ENCODE measurements around the gene MRPL52.

DNA sequence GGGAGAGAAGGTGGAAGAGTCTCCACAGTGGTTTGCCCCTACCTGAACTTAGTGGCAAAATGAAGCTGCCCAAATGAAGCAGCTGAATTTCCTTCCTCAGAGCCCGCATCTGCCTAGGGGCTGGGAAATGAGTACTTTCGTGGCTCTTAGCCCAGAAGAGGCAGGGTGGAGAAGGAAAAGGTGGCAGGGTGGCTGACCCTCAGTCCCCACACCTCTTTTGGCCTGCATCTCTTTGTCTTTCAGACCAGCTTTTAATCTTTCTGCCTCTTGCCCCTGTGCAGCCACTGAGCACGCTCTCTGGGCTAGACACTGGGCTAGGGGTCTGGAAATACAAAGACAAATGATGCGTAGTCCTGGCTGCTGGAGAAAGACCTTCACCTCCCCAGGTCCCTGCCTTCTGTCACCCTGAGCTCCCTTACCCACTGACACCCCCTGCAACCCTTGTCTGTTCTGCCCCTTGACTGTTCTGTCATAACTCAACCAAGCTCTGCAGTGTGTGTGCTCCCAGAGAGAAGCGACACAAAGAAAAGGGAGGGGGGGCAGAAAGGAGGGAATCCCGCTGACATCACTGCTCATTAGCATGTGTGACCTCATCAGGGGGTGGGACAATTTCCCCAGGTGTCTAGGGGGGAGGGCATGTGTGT is 53.0 kb downstream of the MRPL52 start:
- TF ChIP-seq, protein P1, sequence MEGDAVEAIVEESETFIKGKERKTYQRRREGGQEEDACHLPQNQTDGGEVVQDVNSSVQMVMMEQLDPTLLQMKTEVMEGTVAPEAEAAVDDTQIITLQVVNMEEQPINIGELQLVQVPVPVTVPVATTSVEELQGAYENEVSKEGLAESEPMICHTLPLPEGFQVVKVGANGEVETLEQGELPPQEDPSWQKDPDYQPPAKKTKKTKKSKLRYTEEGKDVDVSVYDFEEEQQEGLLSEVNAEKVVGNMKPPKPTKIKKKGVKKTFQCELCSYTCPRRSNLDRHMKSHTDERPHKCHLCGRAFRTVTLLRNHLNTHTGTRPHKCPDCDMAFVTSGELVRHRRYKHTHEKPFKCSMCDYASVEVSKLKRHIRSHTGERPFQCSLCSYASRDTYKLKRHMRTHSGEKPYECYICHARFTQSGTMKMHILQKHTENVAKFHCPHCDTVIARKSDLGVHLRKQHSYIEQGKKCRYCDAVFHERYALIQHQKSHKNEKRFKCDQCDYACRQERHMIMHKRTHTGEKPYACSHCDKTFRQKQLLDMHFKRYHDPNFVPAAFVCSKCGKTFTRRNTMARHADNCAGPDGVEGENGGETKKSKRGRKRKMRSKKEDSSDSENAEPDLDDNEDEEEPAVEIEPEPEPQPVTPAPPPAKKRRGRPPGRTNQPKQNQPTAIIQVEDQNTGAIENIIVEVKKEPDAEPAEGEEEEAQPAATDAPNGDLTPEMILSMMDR (IDR thresholded peaks at IDR 0.05; ENCODE audit: insufficient read depth, low read depth, low read length): no peak
- no peak for TF ChIP-seq EZH2 (IDR thresholded peaks at IDR 0.05; ENCODE audit: insufficient read depth, low read length)

All from astrocyte (in vitro differentiated cells and primary cell).